Bone marrow (tissue), 2 donors: ENCODE results near the gene HSF2BP.
"Not testable (repeated sequence)": the region's sequence is repeated elsewhere in the genome, so short reads cannot be mapped to it uniquely, and the experiment has no call there.

Experiments
- DNase-seq, 2 donors: peaks; one replicate each; lab custom pipeline; 2025; lab: John Stamatoyannopoulos, UW

HSF2BP gene

GRCh38 chr21:43597540-43598250, 61.6 kb downstream of the HSF2BP start:
- no peak for DNase-seq

DNA sequence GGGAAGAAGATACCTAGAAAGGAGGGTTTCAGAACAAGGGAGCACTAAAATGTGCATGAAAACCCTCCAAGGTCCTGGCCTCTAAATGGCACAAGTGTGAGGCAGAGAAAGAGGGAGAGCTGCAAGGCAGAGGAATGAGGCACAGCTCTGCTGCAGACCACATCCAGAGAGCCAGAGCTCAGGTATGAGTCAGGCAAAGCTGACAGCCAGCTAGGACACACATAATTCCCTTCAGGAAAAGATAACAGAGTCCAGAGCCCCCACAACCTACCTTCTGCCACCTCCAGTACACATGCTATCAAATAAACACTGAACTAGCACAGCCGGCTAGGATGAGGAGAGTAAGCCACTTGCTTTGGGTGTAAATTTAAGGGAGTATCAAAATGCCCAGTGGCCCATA, 62.2 kb downstream of the HSF2BP start:
- DNase-seq, result no peak

DNA sequence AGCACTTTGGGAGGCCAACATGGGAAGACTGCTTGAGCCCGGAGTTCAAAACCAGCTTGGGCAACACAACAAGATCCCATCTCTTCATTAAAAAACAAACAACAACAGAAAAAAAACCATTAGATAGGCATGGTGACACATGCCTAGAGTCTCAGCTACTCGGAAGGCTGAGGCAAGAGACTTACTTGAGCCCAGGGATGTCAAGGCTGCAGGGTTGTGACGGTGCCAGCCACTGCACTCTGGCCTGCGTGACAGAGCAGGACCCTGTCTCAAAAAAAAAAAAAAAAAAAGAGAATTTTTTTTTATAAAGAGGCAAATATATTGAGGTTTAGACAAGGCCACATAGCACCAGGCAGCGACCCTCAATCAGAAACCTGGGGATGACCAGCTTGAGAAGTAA, 62.7 kb downstream of the HSF2BP start:
- no peak for DNase-seq

GRCh38 chr21:43595769-43596168, 63.5 kb downstream of the HSF2BP start:
- not testable (repeated sequence) for DNase-seq

- no peak for DNase-seq
These were observed 66.2 kb downstream of the HSF2BP start for GRCh38 chr21:43593078-43593477.

GRCh38 chr21:43591571-43591970, 67.7 kb downstream of the HSF2BP start:
- no peak for DNase-seq

- no peak for DNase-seq
These were observed 69.1 kb downstream of the HSF2BP start for GRCh38 chr21:43590194-43590593.

DNA sequence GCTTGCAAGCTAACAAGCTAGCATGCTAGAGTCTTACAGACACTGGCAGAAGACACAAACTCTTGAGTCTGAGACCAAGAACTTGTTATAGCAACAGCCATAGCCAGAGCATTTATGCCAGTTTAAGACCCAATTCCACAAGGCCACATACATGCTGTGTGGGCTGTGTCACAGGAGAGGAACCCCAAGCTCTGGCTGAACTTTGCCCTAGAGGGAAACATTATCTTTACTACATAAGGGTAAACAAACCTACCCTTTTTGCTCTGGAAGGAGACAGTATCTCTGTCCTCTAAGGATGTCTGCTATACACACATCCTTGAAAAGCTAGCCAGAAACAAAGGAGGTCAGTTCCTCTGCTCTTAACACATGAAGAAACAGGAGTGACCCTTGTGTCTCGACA, 70.3 kb downstream of the HSF2BP start:
- no peak for DNase-seq

DNA sequence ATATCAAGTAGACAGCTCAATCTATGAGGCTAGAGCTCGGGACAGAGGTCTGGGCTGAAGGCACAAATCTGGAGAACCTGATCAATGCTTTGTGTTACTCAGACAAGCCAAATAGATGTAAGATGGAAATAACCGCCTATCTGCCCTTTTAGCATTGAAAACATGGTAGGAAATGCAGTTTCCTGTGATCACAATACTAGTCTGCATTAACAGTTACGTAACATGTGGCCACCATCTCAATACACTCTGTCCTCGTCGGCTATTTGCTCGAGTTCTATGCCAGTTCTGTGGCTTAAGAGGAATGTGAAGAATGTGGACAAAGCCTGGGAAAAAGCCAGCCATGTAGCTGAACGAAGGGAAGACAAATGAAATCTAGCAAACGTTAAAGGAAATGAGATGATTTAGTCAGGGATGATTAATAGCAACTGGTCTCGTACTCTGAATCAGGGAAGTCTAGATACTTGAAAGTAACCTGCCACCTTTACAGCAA, 73.3 kb downstream of the HSF2BP start:
- no peak for DNase-seq

DNA sequence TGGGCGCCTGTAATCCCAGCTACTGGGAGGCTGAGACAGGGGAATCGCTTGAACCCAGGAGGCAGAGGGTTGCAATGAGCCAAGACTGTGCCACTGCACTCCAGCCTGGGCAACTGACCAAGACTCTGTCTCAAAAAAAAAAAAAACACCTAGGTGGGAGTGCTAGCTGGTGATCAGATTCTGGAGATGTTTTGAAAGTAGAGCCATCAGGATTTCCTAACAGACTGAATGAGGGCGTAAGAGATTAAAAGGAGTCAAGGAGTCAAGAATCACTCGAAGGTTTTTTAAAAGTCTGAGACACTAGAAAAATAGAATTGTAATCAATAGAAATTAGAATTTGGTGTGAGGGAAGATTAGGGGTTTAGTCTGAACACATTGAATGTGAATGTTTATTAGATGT, 73.8 kb downstream of the HSF2BP start:
- no peak for DNase-seq

DNA sequence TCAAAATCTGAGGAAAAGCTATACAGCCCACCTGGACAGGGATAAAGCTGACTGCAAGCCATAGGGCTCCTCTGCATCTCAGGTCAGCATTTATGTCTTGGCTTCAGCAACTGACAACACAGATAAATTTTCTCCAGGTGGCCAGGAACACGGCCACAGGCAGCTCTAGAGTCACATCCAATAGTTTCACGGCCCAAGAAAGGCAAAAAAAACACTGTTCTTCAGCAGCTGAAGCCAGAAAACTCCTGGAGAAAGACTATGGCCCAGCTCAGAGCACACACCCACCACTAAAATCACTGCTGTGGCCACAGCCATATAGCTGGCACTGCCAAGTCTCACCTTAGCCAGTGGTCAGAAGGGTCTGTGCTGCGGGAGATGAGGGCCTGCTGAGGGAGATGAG, 77.8 kb downstream of the HSF2BP start:
- DNase-seq, result no peak

- DNase-seq, result no peak
These were observed 80.5 kb downstream of the HSF2BP start for GRCh38 chr21:43578677-43579303.

DNA sequence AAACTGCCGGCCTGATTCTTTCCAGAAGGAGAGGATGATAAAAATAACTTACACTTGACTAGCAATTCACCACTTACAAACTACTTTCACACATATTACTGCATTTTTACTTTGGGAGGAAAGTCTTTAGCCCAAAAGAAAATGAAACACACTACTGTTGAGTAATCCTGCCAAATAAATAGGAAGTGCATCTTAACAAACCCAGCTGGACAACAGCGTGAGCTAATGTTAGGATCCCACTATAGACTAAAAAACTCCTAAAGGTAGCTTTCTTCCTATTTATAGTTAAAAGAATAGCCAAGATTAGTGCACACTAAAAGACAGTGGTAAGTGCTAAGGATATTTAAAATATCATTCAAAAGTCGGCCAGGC, 83.8 kb downstream of the HSF2BP start:
- no peak for DNase-seq

DNA sequence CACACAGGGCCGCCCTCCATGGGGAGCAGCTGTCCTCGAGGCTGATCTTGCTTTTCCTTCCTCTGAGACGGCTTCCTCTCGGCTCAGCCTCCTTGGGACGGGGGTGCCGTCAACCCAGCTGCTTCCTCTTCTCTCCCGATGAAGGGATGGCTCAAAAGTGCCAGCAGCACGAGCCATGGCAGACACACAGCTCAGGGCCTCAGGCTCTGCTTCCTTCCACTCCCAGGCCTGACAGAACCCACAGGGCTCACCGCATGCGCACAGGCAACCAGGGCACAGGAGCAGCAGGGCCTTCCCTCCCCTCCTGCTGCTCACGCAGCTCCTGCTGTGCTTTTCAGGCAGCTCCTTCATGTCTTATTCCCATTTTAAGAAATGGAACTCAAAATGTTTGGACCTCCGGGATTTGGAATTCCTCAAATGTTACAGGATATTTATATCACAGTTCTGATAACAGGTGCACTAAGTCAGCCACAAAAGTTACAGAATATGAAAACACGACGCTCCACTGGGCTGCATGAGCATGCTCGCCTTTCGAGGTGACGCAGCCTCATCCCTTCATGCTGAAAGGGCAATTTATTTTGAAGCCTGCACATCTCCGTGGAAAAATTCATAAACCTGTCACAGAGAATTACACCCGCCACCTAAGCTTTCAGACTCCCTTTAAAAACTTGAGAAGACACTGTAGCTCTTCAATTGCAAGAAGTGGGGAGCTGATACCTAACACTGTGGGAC, 84.4 kb downstream of the HSF2BP start:
- DNase-seq, result peak in 1 of 2 donors; percentile 63

DNA sequence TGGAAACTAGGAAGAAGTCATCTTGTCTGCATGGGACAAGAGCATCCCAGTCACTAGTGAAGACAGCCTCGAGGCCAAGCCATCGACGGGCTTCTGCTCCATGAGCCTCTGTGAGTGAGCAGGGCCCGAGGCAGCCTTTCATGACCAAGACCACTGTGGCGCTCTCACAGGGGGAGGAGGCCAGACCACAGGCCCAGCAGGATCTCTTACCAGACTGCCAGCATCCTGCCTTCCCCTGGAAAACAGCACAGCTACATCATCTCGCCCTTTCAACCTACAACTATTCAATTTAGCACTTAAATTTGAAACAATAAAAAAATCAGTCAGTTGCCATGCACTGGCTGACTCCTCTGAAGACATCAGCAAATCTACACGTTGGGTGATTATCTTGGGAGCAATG, 85.4 kb downstream of the HSF2BP start:
- no peak for DNase-seq

GRCh38 chr21:43572446-43572845, 86.8 kb downstream of the HSF2BP start:
- no peak for DNase-seq

- DNase-seq, result no peak
These were observed 87.3 kb downstream of the HSF2BP start for GRCh38 chr21:43571976-43572375.

GRCh38 chr21:43570195-43570594, 89.1 kb downstream of the HSF2BP start:
- DNase-seq, result not testable (repeated sequence)

- DNase-seq, result not testable (repeated sequence)
These were observed 96.8 kb downstream of the HSF2BP start for GRCh38 chr21:43562451-43562850.

- not testable (repeated sequence) for DNase-seq
These were observed 118.7 kb downstream of the HSF2BP start for GRCh38 chr21:43540561-43540960.

GRCh38 chr21:43522495-43523131, 136.7 kb downstream of the HSF2BP start:
- not testable (repeated sequence) for DNase-seq

- not testable (repeated sequence) for DNase-seq
These were observed 141.6 kb downstream of the HSF2BP start for GRCh38 chr21:43517701-43518100.
